HepG2 (cell line): ENCODE results near the gene SGF29.
"Not testable (repeated sequence)": the region's sequence is repeated elsewhere in the genome, so short reads cannot be mapped to it uniquely, and the experiment has no call there.

ENCODE experiments used
- CREM ChIP-seq, 2 experiments: sonication (generic) in 1 of 2; formaldehyde crosslinking in 1 of 2; IDR thresholded peaks; 2 replicates each; pipeline versions ENCODE4 v1.4.0 to v1.6.1; 2016 to 2020; ENCODE audit warnings: antibody characterized with exemption in 1 of 2, mild to moderate bottlenecking in 1 of 2, missing genetic modification reagents in 1 of 2
- CTCF ChIP-seq: sonication (generic); formaldehyde crosslinking; IDR thresholded peaks from 2 replicates; pipeline ENCODE4 v1.5.0; 2020; ENCODE audit warnings: mild to moderate bottlenecking, missing genetic modification reagents, moderate library complexity
- EZH2 ChIP-seq: conservative IDR thresholded peaks from 2 replicates; pipeline ENCODE4 v1.6.1; 2012; ENCODE audit warnings: mild to moderate bottlenecking, low read depth, low read length, moderate library complexity
- FOXP4 ChIP-seq: sonication (generic); formaldehyde crosslinking; IDR thresholded peaks from 2 replicates; pipeline ENCODE4 v1.4.0; 2020; ENCODE audit warnings: missing genetic modification reagents
- SUZ12 ChIP-seq: fragments of 150-350 bp; IDR thresholded peaks from 2 replicates; pipeline ENCODE4 v1.6.1; 2014; ENCODE audit warnings: low read depth, low read length
- TAF1 ChIP-seq: sonication (generic); formaldehyde crosslinking; IDR thresholded peaks from 2 replicates; pipeline ENCODE4 v1.4.0; 2020; ENCODE audit warnings: missing genetic modification reagents
- ZNF574 ChIP-seq: sonication (generic); formaldehyde crosslinking; IDR thresholded peaks from 2 replicates; pipeline ENCODE4 v1.4.0; 2020; ENCODE audit warnings: missing genetic modification reagents
- ZSCAN5A ChIP-seq: sonication (generic); formaldehyde crosslinking; IDR thresholded peaks from 2 replicates; pipeline ENCODE4 v1.8.0; 2022; ENCODE audit warnings: mild to moderate bottlenecking, missing genetic modification reagents, borderline replicate concordance

- not testable (repeated sequence) for TF ChIP-seq FOXP4 (CRISPR knock-in tag); SUZ12; ZSCAN5A; ZNF574 (CRISPR knock-in tag); EZH2; TAF1 (CRISPR knock-in tag); CTCF; CREM (IDR thresholded peaks at IDR 0.05); CREM (CRISPR knock-in tag; IDR thresholded peaks at IDR 0.05)
Observed at GRCh38 chr16:28566233-28566925, 12.7 kb downstream of the SGF29 start.
